Measurements from ENCODE around the gene MFAP3. TPM values are rescaled to one million over a fixed set of nuclear protein-coding genes. Genes with fewer than 3 reads are reported as not detected.

MFAP3 gene
- total and polyA plus RNA-seq, 3 experiments from 2014 or later = 5.8 to 20.5 (median 17.5) TPM

GRCh38 chr5:154095904-154096303 is 57.1 kb downstream of the MFAP3 start:
- DNase-seq = no peak
- POLR2A ChIA-PET = no interaction called here
- Histone ChIP-seq H3K27ac (ENCODE audit: low read depth, low read length) (no peak overlapping the region), H3K36me3 (ENCODE audit: insufficient read depth, low read length) (no peaks in the 10 kb centered on the region), H3K4me3 (ENCODE audit: low read length) (no peak overlapping the region), H3K4me1 (ENCODE audit: insufficient read depth, low read length) (no peaks in the 10 kb centered on the region), H3K27me3 (ENCODE audit: insufficient read depth, low read length, poor library complexity, severe bottlenecking) (peaks cover 3% of the 10 kb centered on the region), H3K9me3 (ENCODE audit: low read length) (no peaks in the 10 kb centered on the region)
- peaks cover 14 to 20% of the 10 kb centered on the region in 2 donors for H3K27me3 Mint-ChIP-seq
- peaks cover 0 to 11% (median 0%) of the 10 kb centered on the region in 3 donors for H3K36me3 Mint-ChIP-seq
- no peaks in the 10 kb centered on the region for H3K4me1 Mint-ChIP-seq
- no peak overlapping the region for H3K27ac Mint-ChIP-seq
- H3K4me3 Mint-ChIP-seq = no peak overlapping the region
- CTCF ChIA-PET = interaction anchor here (1.3 kb wide), 1 partner anchor 11 kb away, joined by 3 read pairs; no protein-coding TSS in a partner anchor
- no peaks in the 10 kb centered on the region for H3K9me3 Mint-ChIP-seq

GRCh38 chr5:154097031-154097430 is 58.3 kb downstream of the MFAP3 start:
- Mint-ChIP-seq H3K4me3 (no peak overlapping the region), H3K27ac (no peak overlapping the region), H3K9me3 (no peaks in the 10 kb centered on the region), H3K4me1 (no peaks in the 10 kb centered on the region), H3K27me3 (peaks cover 13 to 20% of the 10 kb centered on the region in 2 donors), H3K36me3 (peaks cover 0 to 6% (median 0%) of the 10 kb centered on the region in 3 donors)
- H3K9me3 ChIP-seq (ENCODE audit: low read length) = no peaks in the 10 kb centered on the region
- no peak for DNase-seq
- no peak overlapping the region for H3K27ac ChIP-seq (ENCODE audit: low read depth, low read length)
- ChIA-PET POLR2A (no interaction called here), CTCF (interaction anchor here (1.3 kb wide), 1 partner anchor 12 kb away, joined by 3 read pairs; no protein-coding TSS in a partner anchor)
- H3K4me3 ChIP-seq (ENCODE audit: low read length) = no peak overlapping the region
- no peaks in the 10 kb centered on the region for H3K36me3 ChIP-seq (ENCODE audit: insufficient read depth, low read length)
- H3K27me3 ChIP-seq (ENCODE audit: insufficient read depth, low read length, poor library complexity, severe bottlenecking) = peaks cover 3% of the 10 kb centered on the region
- no peaks in the 10 kb centered on the region for H3K4me1 ChIP-seq (ENCODE audit: insufficient read depth, low read length)

- H3K27ac Mint-ChIP-seq = no peak overlapping the region
- H3K36me3 ChIP-seq (ENCODE audit: insufficient read depth, low read length) = no peaks in the 10 kb centered on the region
- no peaks in the 10 kb centered on the region for H3K27me3 ChIP-seq (ENCODE audit: insufficient read depth, low read length, poor library complexity, severe bottlenecking)
- H3K27ac ChIP-seq (ENCODE audit: low read depth, low read length) = no peak overlapping the region
- peaks cover 0 to 6% (median 0%) of the 10 kb centered on the region in 3 donors for H3K36me3 Mint-ChIP-seq
- DNase-seq = no peak
- no peaks in the 10 kb centered on the region for H3K4me1 ChIP-seq (ENCODE audit: insufficient read depth, low read length)
- no peak overlapping the region for H3K4me3 Mint-ChIP-seq
- no peaks in the 10 kb centered on the region for H3K9me3 ChIP-seq (ENCODE audit: low read length)
- no peak overlapping the region for H3K4me3 ChIP-seq (ENCODE audit: low read length)
- peaks cover 4 to 20% of the 10 kb centered on the region in 2 donors for H3K27me3 Mint-ChIP-seq
- ChIA-PET POLR2A (no interaction called here), CTCF (interaction anchor here (0.8 to 1.0 kb wide), 2 partner anchors 14 to 26 kb away, joined by 3 read pairs; no protein-coding TSS in a partner anchor)
- no peaks in the 10 kb centered on the region for H3K4me1 Mint-ChIP-seq
- H3K9me3 Mint-ChIP-seq = no peaks in the 10 kb centered on the region
Measured at GRCh38 chr5:154098465-154098864, 59.7 kb downstream of the MFAP3 start.

- no peak overlapping the region for H3K4me3 ChIP-seq (ENCODE audit: low read length)
- no peaks in the 10 kb centered on the region for H3K4me1 ChIP-seq (ENCODE audit: insufficient read depth, low read length)
- no peaks in the 10 kb centered on the region for H3K9me3 ChIP-seq (ENCODE audit: low read length)
- Mint-ChIP-seq H3K9me3 (no peaks in the 10 kb centered on the region), H3K36me3 (peaks cover 0 to 6% (median 2%) of the 10 kb centered on the region in 3 donors), H3K27ac (peak overlapping the region in 1 of 8 donors; percentile 9), H3K4me1 (no peaks in the 10 kb centered on the region), H3K27me3 (peaks cover 0 to 21% of the 10 kb centered on the region in 2 donors), H3K4me3 (no peak overlapping the region)
- POLR2A ChIA-PET = no interaction called here
- H3K27me3 ChIP-seq (ENCODE audit: insufficient read depth, low read length, poor library complexity, severe bottlenecking) = no peaks in the 10 kb centered on the region
- CTCF ChIA-PET = no interaction called here
- H3K27ac ChIP-seq (ENCODE audit: low read depth, low read length) = no peak overlapping the region
- no peak for DNase-seq
- no peaks in the 10 kb centered on the region for H3K36me3 ChIP-seq (ENCODE audit: insufficient read depth, low read length)
Measured at GRCh38 chr5:154101184-154101583, 62.4 kb downstream of the MFAP3 start.

- no peak overlapping the region for H3K27ac Mint-ChIP-seq
- no peaks in the 10 kb centered on the region for H3K4me1 Mint-ChIP-seq
- Histone ChIP-seq H3K4me1 (ENCODE audit: insufficient read depth, low read length) (no peaks in the 10 kb centered on the region), H3K27ac (ENCODE audit: low read depth, low read length) (no peak overlapping the region), H3K4me3 (ENCODE audit: low read length) (no peak overlapping the region), H3K9me3 (ENCODE audit: low read length) (no peaks in the 10 kb centered on the region), H3K27me3 (ENCODE audit: insufficient read depth, low read length, poor library complexity, severe bottlenecking) (no peaks in the 10 kb centered on the region), H3K36me3 (ENCODE audit: insufficient read depth, low read length) (no peaks in the 10 kb centered on the region)
- DNase-seq = no peak
- POLR2A ChIA-PET = no interaction called here
- H3K36me3 Mint-ChIP-seq = peaks cover 0 to 2% (median 0%) of the 10 kb centered on the region in 3 donors
- no peak overlapping the region for H3K4me3 Mint-ChIP-seq
- no peaks in the 10 kb centered on the region for H3K9me3 Mint-ChIP-seq
- peaks cover 0 to 14% of the 10 kb centered on the region in 2 donors for H3K27me3 Mint-ChIP-seq
- CTCF ChIA-PET = no interaction called here
Measured at GRCh38 chr5:154103233-154103632, 64.5 kb downstream of the MFAP3 start.

Other genes with a start within 250 kb of the MFAP3 start
- gene FAM114A2, start 57 bp upstream of the MFAP3 start, total RNA-seq = 10 to 100 TPM; 23.4 to 26.6 TPM
- gene FAM114A2, start 57 bp upstream of the MFAP3 start, polyA plus RNA-seq = 17.9 TPM
- 10 to 100 TPM; 28.0 to 32.1 TPM for gene GALNT10, start 151.8 kb downstream of the MFAP3 start, total RNA-seq
- gene GALNT10, start 151.8 kb downstream of the MFAP3 start, polyA plus RNA-seq = 27.6 TPM

Measured in CD8-positive, alpha-beta memory T cell (primary cell).